Measurements from ENCODE around the gene RNASE4.

Gene RNASE4

GRCh38 chr14:20675669-20676068 is 8.7 kb upstream of the RNASE4 start:
- no peak for DNase-seq (ENCODE audit: low read depth in 2 of 2)

GRCh38 chr14:20676072-20676471 is 8.3 kb upstream of the RNASE4 start:
- no peak for DNase-seq (ENCODE audit: low read depth in 2 of 2)

GRCh38 chr14:20679907-20680306 is 4.5 kb upstream of the RNASE4 start:
- no peak for DNase-seq (ENCODE audit: low read depth in 2 of 2)

GRCh38 chr14:20680363-20680762 is 4.0 kb upstream of the RNASE4 start:
- no peak for DNase-seq (ENCODE audit: low read depth in 2 of 2)

- no peak for DNase-seq (ENCODE audit: low read depth in 2 of 2)
Measured at GRCh38 chr14:20680843-20681347, 3.5 kb upstream of the RNASE4 start.

- DNase-seq (ENCODE audit: low read depth in 2 of 2), result peak; percentile 75 to 78
Measured at GRCh38 chr14:20681348-20682126, 2.8 kb upstream of the RNASE4 start.

GRCh38 chr14:20682127-20682434 is 2.3 kb upstream of the RNASE4 start:
- no peak for DNase-seq (ENCODE audit: low read depth in 2 of 2)

GRCh38 chr14:20682435-20683124 is 1.8 kb upstream of the RNASE4 start:
- peak; percentile 44 to 59 for DNase-seq (ENCODE audit: low read depth in 2 of 2)

GRCh38 chr14:20683125-20683890 is 1.1 kb upstream of the RNASE4 start:
- peak; percentile 41 to 51 for DNase-seq (ENCODE audit: low read depth in 2 of 2)

- no peak for DNase-seq (ENCODE audit: low read depth in 2 of 2)
Measured at GRCh38 chr14:20684662-20685456, 499 bp downstream of the RNASE4 start.

- DNase-seq (ENCODE audit: low read depth in 2 of 2), result no peak
Measured at GRCh38 chr14:20686386-20687143, 2.2 kb downstream of the RNASE4 start.

- DNase-seq (ENCODE audit: low read depth in 2 of 2), result no peak
Measured at GRCh38 chr14:20687362-20688166, 3.2 kb downstream of the RNASE4 start.

- no peak for DNase-seq (ENCODE audit: low read depth in 2 of 2)
Measured at GRCh38 chr14:20688167-20688839, 3.9 kb downstream of the RNASE4 start, which contains the start of gene ANG. ANG (plus strand) TSS chr14:20688764; CDS start chr14:20693565, 4,801 bp downstream.

GRCh38 chr14:20690848-20691640 is 6.7 kb downstream of the RNASE4 start:
- DNase-seq (ENCODE audit: low read depth in 2 of 2), result no peak

GRCh38 chr14:20692116-20692751 is 7.9 kb downstream of the RNASE4 start:
- DNase-seq (ENCODE audit: low read depth in 2 of 2), result no peak

- DNase-seq (ENCODE audit: low read depth in 2 of 2), result no peak
Measured at GRCh38 chr14:20696764-20697163, 12.4 kb downstream of the RNASE4 start.

GRCh38 chr14:20697273-20698017 is 13.1 kb downstream of the RNASE4 start:
- DNase-seq (ENCODE audit: low read depth in 2 of 2), result peak; percentile 25 to 31
